Adrenal gland (tissue), 12 donors: ENCODE measurements around the gene ANKRD28. TPM values are rescaled to one million over a fixed set of nuclear protein-coding genes. Genes with fewer than 3 reads are reported as not detected.
"Not testable (repeated sequence)": the region's sequence is repeated elsewhere in the genome, so short reads cannot be mapped to it uniquely, and the experiment has no call there.

Experiments
- DNase-seq, 7 donors: peaks; one replicate each; pipeline ENCODE4 v3.0.0-alpha.2; 2019 to 2020
- H3K27ac ChIP-seq, 5 donors: fragments of 200-600 bp; sonication (generic) in 4 of 5; 1 replicate in 3 of 5; 2 replicates in 2 of 5; pipeline versions ENCODE4 v1.5.1 to v1.8.0; 2016 to 2020; ENCODE audit warnings: mild to moderate bottlenecking in 1 of 5
- H3K27me3 ChIP-seq: fragments of 200-600 bp; 2 replicates; pipeline ENCODE4 v1.8.0; 2021
- H3K36me3 ChIP-seq, 2 donors: fragments of 200-600 bp; replicated peaks in 1 of 2; 1 replicate in 1 of 2; 2 replicates in 1 of 2; pipeline versions ENCODE4 v1.5.1 to v1.8.0; 2018 to 2022
- H3K4me1 ChIP-seq, 2 donors: fragments of 200-600 bp; replicated peaks in 1 of 2; 1 replicate in 1 of 2; 2 replicates in 1 of 2; pipeline versions ENCODE4 v1.5.1 to v1.8.0; 2018 to 2021
- H3K4me3 ChIP-seq, 4 donors: fragments of 200-600 bp; sonication (generic) in 3 of 4; one replicate each; pipeline ENCODE4 v1.5.1; 2016 to 2018
- H3K9me3 ChIP-seq, 3 donors: fragments of 200-600 bp; sonication (generic) in 1 of 3; replicated peaks in 1 of 3; 1 replicate in 2 of 3; 2 replicates in 1 of 3; pipeline versions ENCODE4 v1.5.1 to v1.8.0; 2016 to 2021
- POLR2A ChIP-seq, 2 donors: fragments of 450-650 bp; IDR thresholded peaks; one replicate each; pipeline ENCODE4 v1.6.1; 2017; ENCODE audit warnings: antibody characterized with exemption in 2 of 2, mild to moderate bottlenecking in 2 of 2, moderate library complexity in 1 of 2
- WGBS, 4 donors: extraction: QIAGEN DNeasy Blood & Tissue Kit in 2 of 4; methylation state at CpG; one replicate each; pipeline versions ENCODE4 v1.1.5 to v1.1.7; 2013 to 2017; 5-methylcytosine and 5-hydroxymethylcytosine counted together
- intact Hi-C, 2 donors: fragments of 100-400 bp; cut with DNase I; formaldehyde crosslinking; loops; one replicate each; pipeline versions ENCODE4 v1.14.1 to v1.15.0; 2022 to 2023
- microRNA-seq, 3 donors: library from miRNA; unstranded; fragments of <30 nt; microRNA quantifications; one replicate each; pipeline ENCODE4, GENCODE V29; 2017 to 2020
- polyA plus RNA-seq, 3 donors: library from polyadenylated mRNA; stranded (reverse); fragments of 200-250 nt in 2 of 3; fragments of 350-450 nt in 1 of 3; fragmentation: Illumina TruSeq in 1 of 3; extraction: RNeasy Lipid Tissue Mini Kit (QIAGEN cat#74804) in 1 of 3; gene quantifications; one replicate each; pipeline ENCODE4 v1.2.3, GENCODE V29; 2013 to 2014
- small RNA-seq, 2 donors: library from RNA; depleted of rRNA; stranded (forward); fragments of <200 nt; gene quantifications; one replicate each; pipeline ENCODE3, GENCODE V24; 2016
- total RNA-seq, 9 donors: library from RNA; depleted of rRNA in 4 of 9; stranded (reverse); fragments of >200 nt in 4 of 9; fragments of 120-200 nt in 1 of 9; fragmentation: NEBNext Ultra II Directional in 1 of 9; extraction: Animal tissue kit (Norgen Biotek cat#: 25700) in 1 of 9; gene quantifications; one replicate each; pipeline versions ENCODE4 v1.1.0 to v1.2.4, GENCODE V29; 2013 to 2023
- TF ChIP-seq, protein P1 (sequence below), 6 experiments: fragments of 450-650 bp in 4 of 6; fragments of 200-600 bp in 2 of 6; sonication (generic) in 1 of 6; IDR thresholded peaks; 1 replicate in 5 of 6; 2 replicates in 1 of 6; pipeline versions ENCODE4 v1.5.1 to v1.8.0; 2016 to 2021; ENCODE audit warnings: antibody characterized with exemption in 6 of 6, mild to moderate bottlenecking in 2 of 6, moderate library complexity in 1 of 6
- donor health status: healthy with polysubstance abuse.
- donor health status: Bipolar disorder and iron deficiency.
- donor health status: DM: yes; HTN: yes; CAD: no.
- donor health status: DM: no; HTN: no; CAD: no.
- donor health status: DM: no; HTN: no; CAD: no.
- donor health status: DM: yes; HTN: yes; CAD: no.

Gene ANKRD28
- total and polyA plus RNA-seq, 12 donors = 11.0 to 71.7 (median 34.5) TPM

DNA sequence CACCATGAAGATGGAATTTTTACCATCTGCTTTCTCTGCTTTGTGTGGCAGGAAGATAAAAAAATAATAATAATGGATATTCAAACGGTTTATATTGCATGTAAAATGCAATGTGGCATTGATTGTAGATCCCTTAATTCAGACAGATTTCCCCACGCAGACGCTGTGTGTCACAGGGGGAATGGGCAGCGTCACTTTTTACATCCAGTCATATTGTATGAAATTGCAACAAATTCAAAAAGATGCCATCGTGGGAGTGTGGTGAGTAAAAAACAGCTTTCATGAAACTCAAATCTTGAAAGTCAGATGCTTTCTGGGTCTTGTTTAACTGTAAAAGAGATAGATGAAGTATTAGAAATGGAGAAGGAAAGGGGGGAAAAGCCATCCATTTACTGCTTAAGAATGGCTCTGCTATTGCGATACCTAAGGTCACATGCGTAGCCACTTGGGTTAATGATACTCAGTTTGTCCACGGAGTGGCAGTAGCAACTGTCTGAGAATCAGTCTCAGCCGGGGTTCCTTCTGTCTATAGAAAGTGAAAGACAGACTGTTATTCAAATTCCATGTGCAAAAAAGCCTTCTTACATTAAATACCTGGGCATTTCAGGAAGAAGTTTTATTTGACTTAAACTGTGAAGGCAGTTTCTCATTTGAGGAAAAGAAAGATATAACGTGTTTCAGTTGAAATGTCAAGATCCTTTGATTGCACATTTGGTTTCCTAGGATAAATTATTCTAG is 167.8 kb downstream of the ANKRD28 start:
- Histone ChIP-seq H3K27me3 (no peaks in the 10 kb centered on the region), H3K36me3 (no peaks in the 10 kb centered on the region), H3K9me3 (no peaks in the 10 kb centered on the region), H3K27ac (peak overlapping the region in 3 of 5 donors; percentile 2 to 66 (median 47)), H3K4me3 (peak overlapping the region in 2 of 4 donors; percentile 4 to 39), H3K4me1 (peaks cover 20 to 32% of the 10 kb centered on the region in 2 donors)
- intact Hi-C loops = loop anchor here (5.0 to 10.0 kb wide), 2 partner anchors 177 to 615 kb away; no protein-coding TSS in a partner anchor
- 34 to 36% (median 34%) methylated on average over 10 of the region's 10 CpGs for WGBS, 4 donors
- TF ChIP-seq POLR2A (IDR thresholded peaks at IDR 0.05) = no peak
- TF ChIP-seq, protein P1, sequence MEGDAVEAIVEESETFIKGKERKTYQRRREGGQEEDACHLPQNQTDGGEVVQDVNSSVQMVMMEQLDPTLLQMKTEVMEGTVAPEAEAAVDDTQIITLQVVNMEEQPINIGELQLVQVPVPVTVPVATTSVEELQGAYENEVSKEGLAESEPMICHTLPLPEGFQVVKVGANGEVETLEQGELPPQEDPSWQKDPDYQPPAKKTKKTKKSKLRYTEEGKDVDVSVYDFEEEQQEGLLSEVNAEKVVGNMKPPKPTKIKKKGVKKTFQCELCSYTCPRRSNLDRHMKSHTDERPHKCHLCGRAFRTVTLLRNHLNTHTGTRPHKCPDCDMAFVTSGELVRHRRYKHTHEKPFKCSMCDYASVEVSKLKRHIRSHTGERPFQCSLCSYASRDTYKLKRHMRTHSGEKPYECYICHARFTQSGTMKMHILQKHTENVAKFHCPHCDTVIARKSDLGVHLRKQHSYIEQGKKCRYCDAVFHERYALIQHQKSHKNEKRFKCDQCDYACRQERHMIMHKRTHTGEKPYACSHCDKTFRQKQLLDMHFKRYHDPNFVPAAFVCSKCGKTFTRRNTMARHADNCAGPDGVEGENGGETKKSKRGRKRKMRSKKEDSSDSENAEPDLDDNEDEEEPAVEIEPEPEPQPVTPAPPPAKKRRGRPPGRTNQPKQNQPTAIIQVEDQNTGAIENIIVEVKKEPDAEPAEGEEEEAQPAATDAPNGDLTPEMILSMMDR (IDR thresholded peaks at IDR 0.05) = peak; percentile 51 to 92 (median 82)
- DNase-seq = peak; percentile 74 to 90 (median 80)

DNA sequence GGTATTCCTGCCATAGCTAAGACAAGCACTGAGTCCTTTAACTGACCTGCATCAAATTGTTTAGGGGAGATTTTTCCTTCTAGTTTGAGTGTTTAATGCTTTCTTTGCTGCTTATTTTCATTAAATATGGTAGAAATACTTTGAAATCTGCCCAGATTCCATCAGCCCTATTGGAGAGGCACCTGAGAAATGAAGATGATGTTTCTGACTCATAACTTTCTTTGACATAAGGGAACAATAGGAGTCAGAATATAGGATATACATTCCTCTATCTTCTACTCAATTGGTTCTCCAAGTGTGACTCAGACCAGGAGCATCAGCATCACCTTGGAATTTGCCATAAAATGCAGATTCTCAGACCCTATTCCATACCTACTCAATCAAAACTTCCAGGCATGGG is 168.8 kb downstream of the ANKRD28 start:
- no peak for DNase-seq
- peaks cover 10 to 28% of the 10 kb centered on the region in 2 donors for H3K4me1 ChIP-seq
- intact Hi-C loops = no loop called here
- H3K27ac ChIP-seq = no peak overlapping the region
- no peak overlapping the region for H3K4me3 ChIP-seq
- no peaks in the 10 kb centered on the region for H3K36me3 ChIP-seq
- TF ChIP-seq, protein P1 (IDR thresholded peaks at IDR 0.05) = no peak
- TF ChIP-seq POLR2A (IDR thresholded peaks at IDR 0.05) = no peak
- no peaks in the 10 kb centered on the region for H3K27me3 ChIP-seq
- H3K9me3 ChIP-seq = no peaks in the 10 kb centered on the region

DNA sequence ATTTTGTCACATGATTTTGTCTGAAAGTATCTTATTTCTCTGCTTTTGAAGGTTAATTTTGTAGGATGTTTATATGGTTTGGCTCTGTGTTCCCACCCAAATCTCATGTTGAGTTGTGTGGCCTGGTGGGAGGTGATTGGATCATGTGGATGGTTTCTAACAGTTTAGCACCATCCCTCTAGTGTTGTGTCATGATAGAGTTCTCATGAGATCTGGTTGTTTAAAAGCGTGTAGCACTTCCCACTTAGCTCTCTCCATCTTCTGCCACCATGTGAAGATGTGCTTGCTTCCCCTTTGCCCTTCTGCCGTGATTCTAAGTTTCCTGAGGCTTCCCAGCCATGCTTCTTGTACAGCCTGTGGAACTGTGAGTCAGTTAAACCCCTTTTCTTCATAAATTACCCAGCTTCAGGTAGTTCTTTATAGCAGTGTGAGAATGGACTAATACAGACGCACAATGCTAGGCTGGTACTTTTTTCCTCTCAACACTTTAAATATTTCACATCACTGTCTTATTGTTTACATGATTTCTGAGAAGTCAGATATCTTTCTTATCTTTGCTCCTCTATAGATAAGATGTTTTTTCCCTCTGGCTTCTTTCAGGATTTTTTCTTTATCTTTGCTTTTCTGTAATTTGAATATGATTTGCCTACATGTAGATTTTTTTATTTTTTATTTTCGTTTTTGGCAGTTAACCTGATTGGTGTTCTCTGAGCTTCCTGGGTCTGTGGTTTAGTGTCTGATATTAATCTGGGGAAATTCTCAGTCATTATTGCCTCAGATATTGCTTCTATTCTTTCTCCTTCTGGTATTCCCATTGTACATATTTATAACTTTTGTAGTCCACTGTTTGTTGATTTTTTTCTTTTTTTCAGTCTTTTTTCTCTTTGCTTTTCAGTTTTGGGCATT is 174.0 kb downstream of the ANKRD28 start:
- Histone ChIP-seq H3K4me3 (no peak overlapping the region), H3K27me3 (no peaks in the 10 kb centered on the region), H3K4me1 (peaks cover 0 to 13% of the 10 kb centered on the region in 2 donors), H3K9me3 (no peaks in the 10 kb centered on the region), H3K27ac (peak overlapping the region in 1 of 5 donors; percentile 4), H3K36me3 (no peaks in the 10 kb centered on the region)
- 63 to 76% (median 70%) methylated on average over 4 of the region's 4 CpGs for WGBS, 4 donors
- TF ChIP-seq, protein P1 (IDR thresholded peaks at IDR 0.05) = no peak
- no peak for TF ChIP-seq POLR2A (IDR thresholded peaks at IDR 0.05)
- intact Hi-C loops = no loop called here
- DNase-seq = no peak

DNA sequence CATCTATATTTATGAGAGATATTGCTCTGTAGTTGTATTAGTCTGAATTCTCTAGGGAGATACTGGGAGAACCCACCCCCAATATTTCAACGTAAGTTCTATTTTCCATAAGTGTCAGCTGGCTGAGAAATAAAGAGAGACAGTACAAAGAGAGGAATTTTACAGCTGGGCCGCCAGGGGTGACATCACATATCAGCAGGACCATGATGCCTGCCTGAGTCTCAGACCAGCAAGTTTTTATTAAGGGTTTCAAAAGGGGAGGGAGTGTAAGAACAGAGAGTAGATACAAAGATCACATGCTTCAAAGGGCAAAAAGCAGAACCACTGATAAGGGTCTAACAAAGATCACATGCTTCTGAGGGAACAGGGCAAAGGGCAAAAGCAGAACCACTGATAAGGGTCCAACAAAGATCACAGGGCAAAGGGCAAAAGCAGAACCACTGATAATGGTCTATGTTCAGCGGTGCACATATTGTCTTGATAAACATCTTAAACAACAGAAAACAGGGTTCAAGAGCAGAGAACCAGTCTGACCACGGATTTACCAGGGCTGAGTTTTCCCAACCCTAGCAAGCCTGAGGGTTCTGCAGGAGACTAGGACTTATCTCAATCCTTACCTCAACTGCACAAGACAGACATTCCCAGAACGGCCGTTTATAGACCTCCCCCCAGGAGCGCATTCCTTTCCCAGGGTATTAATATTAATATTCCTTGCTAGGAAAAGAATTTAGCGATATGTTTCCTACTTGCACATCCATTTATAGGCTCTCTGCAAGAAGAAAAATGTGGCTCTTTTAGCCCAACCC is 177.9 kb downstream of the ANKRD28 start:
- H3K4me3 ChIP-seq, intact Hi-C loops, H3K9me3 ChIP-seq, H3K27me3 ChIP-seq, H3K27ac ChIP-seq, H3K36me3 ChIP-seq, DNase-seq: not testable (repeated sequence)
- peaks cover 5 to 27% of the 10 kb centered on the region in 2 donors for H3K4me1 ChIP-seq
- 92 to 97% (median 94%) methylated on average over 8 of the region's 8 CpGs for WGBS, 4 donors

Small RNA genes lying within 50 kb of the gene (microRNA-seq; reads per million reads assigned to microRNA genes)
- gene MIR3134 = 0 reads per million in 3 donors

Small RNA genes lying within 50 kb of the gene (small RNA-seq; reads per million reads assigned to genes)
- 0 reads per million in 2 donors for gene MIR3134
- 0 reads per million in 2 donors for gene RN7SL4P

Other genes starting within 250 kb of the ANKRD28 start
- gene HACL1, start 196.4 kb downstream of the ANKRD28 start, total RNA-seq = 10 to 100 TPM; 12.3 to 41.7 (median 23.6) TPM
- 10 to 100 TPM; 12.8 to 25.0 (median 15.5) TPM for gene HACL1, start 196.4 kb downstream of the ANKRD28 start, polyA plus RNA-seq
- 100 to 1,000 TPM in 2 of 9 donors, 10 to 100 TPM in 7; 28.0 to 148 (median 64.6) TPM for gene BTD, start 196.2 kb downstream of the ANKRD28 start, total RNA-seq
- gene BTD, start 196.2 kb downstream of the ANKRD28 start, polyA plus RNA-seq = 10 to 100 TPM in 2 of 3 donors, 1 to 10 TPM in 1; 9.9 to 27.0 (median 26.1) TPM